ENCODE measurements around the gene NDST3. TPM values are rescaled to one million over a fixed set of nuclear protein-coding genes. Genes with fewer than 3 reads are reported as not detected.

The NDST3 gene
- total RNA-seq, 4 donors from 2014 or later = 0.98 to 11.6 (median 4.9) TPM

DNA sequence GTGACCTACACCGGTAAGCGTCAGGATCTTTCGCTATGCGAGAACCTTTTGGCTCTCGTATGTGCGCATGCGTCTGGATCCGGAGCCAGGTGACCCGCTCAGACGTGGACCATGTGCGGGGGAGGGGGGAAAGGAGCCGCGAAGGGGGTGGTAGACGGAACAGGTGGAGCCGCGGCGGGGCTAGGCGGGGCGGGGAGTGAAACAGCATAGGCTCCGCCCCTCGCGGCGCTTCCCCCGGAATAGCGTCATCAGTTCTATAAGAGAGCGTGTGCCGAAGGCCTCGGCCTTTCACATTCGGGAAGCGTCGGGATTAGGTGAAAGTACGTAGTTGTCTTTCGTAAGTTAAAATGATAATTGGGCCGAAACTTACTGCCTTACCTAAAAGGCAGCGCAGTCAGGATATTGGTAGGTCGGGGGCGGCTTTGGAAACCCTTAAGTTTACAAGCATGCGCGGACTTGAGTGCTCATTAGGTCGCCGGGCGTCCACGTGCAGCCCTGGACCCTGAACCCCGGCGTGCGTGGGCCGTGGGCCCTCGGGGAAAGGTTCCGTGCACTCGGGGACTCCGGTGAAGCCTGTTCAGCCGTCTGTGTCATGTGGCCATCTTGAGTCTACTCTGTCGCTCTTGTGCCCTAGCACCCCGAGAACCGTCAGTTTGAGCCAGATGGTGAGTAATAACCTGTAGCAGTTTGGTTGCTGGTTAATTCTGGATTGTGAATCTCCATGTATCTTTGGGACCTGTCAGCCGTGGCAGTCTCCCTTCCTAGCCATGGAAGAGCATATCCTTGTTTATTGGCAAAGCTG lies 244.4 kb downstream of the NDST3 start:
- H3K36me3 ChIP-seq = peaks cover 0 to 7% (median 0%) of the 10 kb centered on the region in 3 donors
- TF ChIP-seq CTCF (IDR thresholded peaks at IDR 0.05) (no peak), POLR2A (IDR thresholded peaks at IDR 0.05) (peak; percentile 74 to 90), EP300 (IDR thresholded peaks at IDR 0.05) (peak; percentile 75 to 98)
- no peaks in the 10 kb centered on the region for H3K27me3 ChIP-seq
- peak overlapping the region; percentile 61 to 86 (median 74) for H3K4me3 ChIP-seq
- H3K9me3 ChIP-seq = no peaks in the 10 kb centered on the region
- peak; percentile 89 to 90 for DNase-seq (ENCODE audit: low spot score in 2 of 2)
- peaks cover 0 to 31% (median 12%) of the 10 kb centered on the region in 4 donors for H3K4me1 ChIP-seq
- H3K27ac ChIP-seq = peak overlapping the region; percentile 83 to 96 (median 92)
- 0% methylated on average over 42 to 56 of the region's 56 CpGs for WGBS, 2 donors

GRCh38 chr4:118279328-118279727 lies 245.0 kb downstream of the NDST3 start:
- Histone ChIP-seq H3K27me3 (no peaks in the 10 kb centered on the region), H3K36me3 (peaks cover 0 to 7% (median 0%) of the 10 kb centered on the region in 3 donors), H3K4me3 (peak overlapping the region; percentile 61 to 86 (median 74)), H3K27ac (peak overlapping the region; percentile 83 to 96 (median 92)), H3K9me3 (no peaks in the 10 kb centered on the region), H3K4me1 (peaks cover 0 to 31% (median 12%) of the 10 kb centered on the region in 4 donors)
- DNase-seq (ENCODE audit: low spot score in 2 of 2) = no peak
- WGBS, 2 donors = 6 to 10% methylated on average over 13 of the region's 13 CpGs
- no peak for TF ChIP-seq CTCF (IDR thresholded peaks at IDR 0.05)
- TF ChIP-seq POLR2A (IDR thresholded peaks at IDR 0.05) = no peak
- no peak for TF ChIP-seq EP300 (IDR thresholded peaks at IDR 0.05)

- peak overlapping the region in 3 of 4 donors; percentile 62 to 86 (median 85) for H3K4me3 ChIP-seq
- H3K4me1 ChIP-seq = peaks cover 0 to 31% (median 12%) of the 10 kb centered on the region in 4 donors
- no peaks in the 10 kb centered on the region for H3K27me3 ChIP-seq
- DNase-seq (ENCODE audit: low spot score in 2 of 2) = no peak
- WGBS, 2 donors = 22 to 33% methylated on average over 2 of the region's 2 CpGs
- H3K36me3 ChIP-seq = peaks cover 0 to 7% (median 0%) of the 10 kb centered on the region in 3 donors
- H3K9me3 ChIP-seq = no peaks in the 10 kb centered on the region
- no peak for TF ChIP-seq POLR2A (IDR thresholded peaks at IDR 0.05)
- no peak for TF ChIP-seq CTCF (IDR thresholded peaks at IDR 0.05)
- no peak for TF ChIP-seq EP300 (IDR thresholded peaks at IDR 0.05)
- peak overlapping the region in 3 of 4 donors; percentile 90 to 96 (median 93) for H3K27ac ChIP-seq
These were observed 245.7 kb downstream of the NDST3 start for GRCh38 chr4:118279920-118280432.

- peak in 4 of 5 experiments; percentile 20 to 53 (median 45) for TF ChIP-seq CTCF (IDR thresholded peaks at IDR 0.05)
- TF ChIP-seq POLR2A (IDR thresholded peaks at IDR 0.05) = no peak
- peak in 1 of 2 donors; percentile 37 for DNase-seq (ENCODE audit: low spot score in 2 of 2)
- no peaks in the 10 kb centered on the region for H3K9me3 ChIP-seq
- H3K27ac ChIP-seq = no peak overlapping the region
- no peaks in the 10 kb centered on the region for H3K27me3 ChIP-seq
- WGBS, 2 donors = 20 to 24% methylated on average over 2 of the region's 2 CpGs
- H3K4me3 ChIP-seq = no peak overlapping the region
- peaks cover 0 to 31% (median 12%) of the 10 kb centered on the region in 4 donors for H3K4me1 ChIP-seq
- H3K36me3 ChIP-seq = peaks cover 0 to 7% (median 0%) of the 10 kb centered on the region in 3 donors
These were observed 246.4 kb downstream of the NDST3 start for GRCh38 chr4:118280501-118281218.

Data from tibial nerve (tissue), 4 donors.